Limb (tissue), 2 donors: ENCODE data around the gene LIFR.

Source experiments
- DNase-seq, 2 donors: peaks; one replicate each; pipeline ENCODE4 v3.0.0-alpha.2; 2016; ENCODE audit errors: extremely low spot score in 2 of 2

LIFR gene

DNA sequence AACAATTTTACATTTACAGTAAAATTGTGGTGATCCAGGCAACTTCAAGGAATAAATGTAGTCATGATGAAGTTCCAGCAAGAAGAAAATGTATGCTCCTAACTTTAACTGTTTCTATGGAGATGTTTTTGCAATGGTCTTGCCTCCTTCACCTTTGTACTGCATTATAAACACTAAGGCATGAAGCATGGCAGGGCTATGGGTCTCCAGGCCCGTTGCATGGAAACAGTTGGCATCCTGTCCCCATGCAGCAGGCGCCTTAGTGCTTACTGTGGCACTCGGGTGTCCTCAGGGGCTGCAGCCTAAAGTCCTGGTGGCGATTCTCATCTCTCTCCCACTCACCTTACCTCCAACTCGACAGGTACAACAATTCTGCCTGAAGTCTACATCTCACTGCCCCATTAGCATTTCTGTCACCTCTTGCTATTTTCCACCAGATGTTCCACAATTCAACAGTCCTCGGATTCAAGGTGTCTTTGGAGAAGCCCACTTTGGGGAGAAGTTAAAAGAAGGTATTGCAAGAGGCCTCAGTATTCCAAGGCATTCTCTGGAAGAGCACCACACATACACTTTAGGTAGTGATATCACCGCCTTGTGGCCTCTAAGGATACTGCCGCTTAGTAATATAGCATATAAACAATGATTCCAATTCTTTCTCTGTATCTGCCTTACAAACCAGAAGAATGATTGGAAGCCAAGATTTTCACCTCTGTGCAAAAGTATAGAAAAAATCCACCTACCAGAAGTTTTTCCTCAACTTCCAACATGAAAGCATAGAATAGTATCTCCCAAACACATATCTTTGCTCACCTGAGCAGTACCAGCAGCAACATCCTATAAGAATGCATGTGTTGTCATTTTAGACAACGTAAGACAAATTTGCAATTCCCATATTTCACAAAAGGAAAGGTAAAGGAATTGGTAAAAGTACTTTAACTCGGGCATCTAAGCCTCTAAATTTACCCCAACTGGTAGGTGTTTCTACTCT is 5.1 kb downstream of the LIFR start:
- no peak for DNase-seq

DNA sequence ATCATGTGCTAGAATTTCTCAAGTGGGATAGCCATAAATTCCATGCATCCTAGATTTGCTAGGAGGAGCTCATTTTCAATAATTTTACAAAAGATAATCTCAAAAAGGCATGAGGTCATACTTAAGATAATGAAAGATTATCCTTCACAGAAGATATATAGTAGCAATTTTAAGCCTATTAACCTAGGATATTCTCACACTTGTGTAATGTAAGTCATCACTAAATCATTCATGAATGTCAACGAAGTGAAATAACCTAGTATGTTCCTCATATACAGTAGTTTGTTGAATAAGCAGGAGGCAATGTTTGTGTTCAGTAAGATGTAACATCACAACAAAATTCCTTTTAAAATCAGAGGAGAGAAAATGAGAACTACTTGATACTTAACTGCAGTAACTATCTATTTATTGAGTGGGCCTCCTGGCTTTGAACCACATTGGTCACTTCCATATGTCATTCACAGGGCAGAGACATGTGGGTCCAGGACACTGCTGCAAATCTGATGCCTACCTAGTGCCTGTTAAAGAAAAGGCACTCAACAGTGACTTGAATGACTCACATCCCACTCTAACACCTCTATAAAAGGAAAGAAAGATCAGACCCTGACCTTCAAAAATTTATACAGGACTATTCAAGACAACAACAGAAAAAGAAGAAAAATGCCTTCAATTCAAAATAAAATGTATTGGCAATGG is 8.2 kb downstream of the LIFR start:
- no peak for DNase-seq

DNA sequence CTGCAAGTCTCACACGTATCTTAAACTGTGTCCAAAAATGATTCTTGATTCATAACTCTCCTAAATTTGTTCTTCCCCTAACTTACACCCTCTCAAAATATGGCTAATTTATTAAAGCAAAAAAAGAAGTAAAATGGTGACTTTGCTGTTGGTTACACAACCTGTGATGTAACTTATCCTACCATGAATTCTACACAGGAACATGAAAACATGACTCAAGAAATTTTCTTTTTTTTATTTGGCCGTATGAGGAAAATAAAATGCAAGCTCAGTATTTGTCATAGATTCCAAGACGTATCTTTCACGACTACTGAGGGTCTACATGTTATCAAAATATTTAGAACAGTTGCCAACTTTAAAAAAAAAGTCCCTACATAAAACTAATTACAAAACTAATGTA is 9.2 kb downstream of the LIFR start:
- no peak for DNase-seq

DNA sequence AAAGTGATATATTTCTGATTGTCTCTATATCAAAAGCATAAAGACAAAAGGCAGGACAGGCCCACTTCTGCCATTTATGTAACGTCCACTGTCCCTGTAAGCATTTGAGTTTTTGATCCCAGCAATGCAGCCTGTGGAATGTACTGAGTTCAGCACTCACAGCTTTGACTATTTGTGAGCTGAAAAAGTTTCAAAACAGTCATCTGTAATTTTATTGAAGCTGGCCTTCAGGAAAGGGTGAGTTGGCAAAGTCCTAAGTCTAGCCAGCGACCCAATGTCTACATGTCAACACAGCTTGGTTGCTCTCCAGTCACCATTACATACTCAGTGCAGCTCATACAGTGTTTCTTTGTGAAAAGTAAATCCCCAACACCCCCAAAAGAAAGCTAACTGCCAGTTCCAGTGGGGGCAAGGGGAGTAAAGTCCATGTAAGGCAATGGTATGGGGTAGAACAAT is 9.7 kb downstream of the LIFR start:
- no peak for DNase-seq

GRCh38 chr5:38543886-38544285 is 12.6 kb downstream of the LIFR start:
- no peak for DNase-seq

- DNase-seq: no peak
These were observed 13.4 kb downstream of the LIFR start for GRCh38 chr5:38543074-38543473.

- DNase-seq: no peak
These were observed 15.2 kb downstream of the LIFR start for GRCh38 chr5:38541174-38541725.

DNA sequence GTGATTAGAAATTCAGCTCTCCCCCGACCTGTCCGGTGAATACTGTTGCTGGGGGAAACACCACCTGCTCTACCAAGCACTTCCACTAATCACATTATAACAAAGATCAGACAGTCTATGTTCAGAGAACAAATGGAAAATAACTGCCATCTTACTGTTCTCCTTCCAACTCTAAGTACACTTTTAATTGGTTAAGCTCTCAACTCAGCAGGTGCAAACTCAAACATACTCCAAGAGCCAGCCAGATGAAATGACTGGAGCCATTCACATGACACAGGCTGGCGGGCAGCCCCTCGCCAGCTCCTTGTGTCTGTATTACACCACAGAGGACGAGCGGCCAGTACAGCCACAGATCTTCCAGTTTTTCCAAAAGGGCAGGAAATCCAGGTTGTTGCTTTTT is 16.1 kb downstream of the LIFR start:
- DNase-seq: no peak

- no peak for DNase-seq
These were observed 18.3 kb downstream of the LIFR start for GRCh38 chr5:38538161-38538560.

DNA sequence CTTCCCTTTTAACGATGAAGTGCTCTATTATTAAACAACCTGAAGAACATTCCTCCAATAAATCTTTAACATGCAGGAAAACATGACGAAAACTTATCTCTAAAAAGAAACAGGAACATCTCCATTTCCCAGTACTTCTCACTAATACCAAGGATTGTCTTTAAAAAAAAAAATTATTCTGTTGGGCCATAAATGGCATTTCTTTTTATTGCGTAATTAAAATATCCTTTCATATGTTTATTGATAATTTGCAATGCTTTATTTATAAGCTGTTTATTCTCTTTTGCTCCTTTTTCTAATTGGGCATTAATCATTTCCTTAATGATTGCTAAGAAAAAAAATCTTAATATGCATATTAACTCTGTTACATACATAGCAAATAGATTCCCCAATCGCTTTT is 18.9 kb downstream of the LIFR start:
- DNase-seq: no peak

- DNase-seq: no peak
These were observed 19.5 kb downstream of the LIFR start for GRCh38 chr5:38536968-38537367.

DNA sequence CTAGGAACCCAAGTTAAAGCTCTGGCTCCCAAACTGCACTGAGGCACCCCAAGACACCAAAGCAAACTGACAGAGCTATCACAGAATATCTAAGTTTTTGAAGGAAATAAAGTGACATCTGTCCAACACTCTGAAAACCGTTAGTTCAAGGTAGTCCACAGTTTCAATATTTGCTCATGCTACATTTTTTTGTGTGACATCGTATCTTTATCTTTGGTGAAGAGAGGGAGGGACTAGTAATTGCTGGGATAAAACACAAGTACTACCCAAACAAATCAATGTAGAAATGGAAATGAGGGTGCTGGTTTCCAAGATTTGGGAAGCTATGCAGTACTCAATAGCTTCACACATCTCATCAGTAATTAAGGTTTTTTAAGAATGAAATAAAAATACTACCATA is 20.6 kb downstream of the LIFR start:
- DNase-seq: no peak

GRCh38 chr5:38535248-38535750 is 21.1 kb downstream of the LIFR start:
- no peak for DNase-seq

DNA sequence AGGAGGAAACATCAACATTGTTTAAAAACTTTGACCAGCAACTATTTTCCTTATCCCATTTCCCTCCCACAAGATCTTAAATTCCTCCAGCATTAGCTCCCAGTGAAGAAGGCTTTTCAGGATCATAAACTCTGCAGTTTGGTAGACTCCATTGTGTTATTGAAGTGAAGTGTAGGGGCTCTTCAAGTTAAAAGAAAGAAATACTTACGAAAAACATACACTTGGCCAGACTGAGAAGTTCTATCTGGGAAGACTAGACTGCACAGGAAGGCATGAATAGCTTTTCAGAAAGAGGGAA is 22.3 kb downstream of the LIFR start:
- no peak for DNase-seq

GRCh38 chr5:38533286-38534155 is 22.9 kb downstream of the LIFR start:
- no peak for DNase-seq

- no peak for DNase-seq
These were observed 24.2 kb downstream of the LIFR start for GRCh38 chr5:38532165-38532669.

DNA sequence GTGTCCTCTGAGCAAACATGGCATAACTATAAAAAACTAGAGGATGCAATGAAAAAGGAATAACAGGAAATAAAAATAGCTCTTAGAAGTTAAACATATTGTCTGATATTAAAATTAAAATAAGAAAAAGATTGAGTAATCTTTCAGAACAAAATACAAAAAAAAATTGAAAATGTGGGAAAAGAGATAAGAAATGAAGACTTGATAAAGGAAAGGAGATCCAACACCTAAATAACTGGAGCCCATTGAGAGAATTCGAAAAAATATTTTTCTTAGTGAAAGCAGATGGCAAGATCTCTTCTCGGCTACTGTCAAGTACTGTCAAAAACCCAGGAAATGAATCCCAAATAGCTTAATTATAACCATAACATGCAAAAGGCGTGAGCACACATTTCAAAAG is 24.9 kb downstream of the LIFR start:
- DNase-seq: no peak

DNA sequence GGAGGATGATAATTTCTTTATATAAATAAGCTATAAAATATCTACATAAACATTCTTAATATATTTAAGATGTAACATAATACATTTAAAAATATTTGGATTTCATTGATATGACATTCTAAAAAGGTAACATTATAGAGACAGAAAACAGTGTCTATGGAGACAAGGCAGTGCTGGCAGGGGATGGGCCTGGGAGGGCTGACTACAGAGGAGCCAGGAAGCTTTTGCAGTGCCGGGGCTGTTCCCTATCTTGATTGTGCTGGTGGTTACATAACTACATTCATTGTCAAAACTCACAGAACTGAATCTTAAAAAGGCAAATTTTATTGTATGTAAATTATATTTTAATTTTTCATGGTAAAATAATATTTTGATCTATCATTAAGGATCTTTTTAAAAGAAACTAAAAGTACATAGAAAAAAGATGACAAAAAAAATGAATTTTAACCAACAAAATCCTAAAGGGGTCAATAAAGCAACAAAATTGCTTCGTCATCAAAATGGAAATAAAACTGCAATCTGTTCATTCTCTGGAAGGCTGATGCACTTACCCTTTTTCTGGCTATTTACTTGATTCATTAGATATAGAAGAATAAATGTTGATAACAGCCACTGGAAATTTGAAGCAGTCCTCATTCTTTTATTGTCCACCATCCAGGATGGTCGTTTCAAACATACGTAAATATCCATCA is 26.3 kb downstream of the LIFR start:
- DNase-seq: no peak

DNA sequence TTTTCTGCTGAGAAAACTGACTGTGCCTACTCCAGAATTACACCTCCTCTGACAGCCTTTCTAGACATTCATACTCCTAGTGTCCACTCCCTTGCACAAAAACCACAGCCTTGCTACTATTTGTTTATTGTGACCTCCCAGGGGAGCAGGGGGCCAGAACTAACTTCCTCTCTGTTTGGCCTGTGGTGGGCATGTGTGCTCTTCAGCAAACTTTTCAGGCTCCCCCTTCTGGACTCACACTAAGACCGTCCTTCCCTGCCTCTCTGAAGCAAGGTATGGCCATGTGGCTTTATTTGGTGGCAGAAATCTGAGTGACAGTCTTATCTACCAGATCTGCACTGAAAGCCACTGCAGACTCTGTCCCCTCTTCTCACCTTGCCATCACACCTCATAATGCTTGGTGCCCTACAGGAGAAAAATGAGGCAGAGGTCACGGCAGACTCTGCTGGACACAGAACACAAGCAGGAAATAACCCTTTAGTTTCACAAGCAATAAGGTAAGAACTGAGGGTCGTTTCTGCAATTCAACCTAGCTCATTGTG is 28.2 kb downstream of the LIFR start:
- DNase-seq: no peak

GRCh38 chr5:38527475-38527874 is 29.0 kb downstream of the LIFR start:
- no peak for DNase-seq
